Activated T-cell treated with anti-CD3 and anti-CD28 coated beads, Interleukin-2, amount 50 U/mL, for 24 hours (primary cell): ENCODE results near the gene PNMA8C.

Source experiments
- DNase-seq: peaks from one replicate; pipeline ENCODE4 v3.0.0-alpha.2; 2020
- H3K27ac Mint-ChIP-seq: 2 replicates; pipeline ENCODE4 v1.8.0; 2020; ENCODE audit warnings: mild to moderate bottlenecking, mixed read lengths
- H3K27me3 Mint-ChIP-seq: 2 replicates; pipeline ENCODE4 v1.8.0; 2020; ENCODE audit warnings: mixed read lengths
- H3K36me3 Mint-ChIP-seq: 2 replicates; pipeline ENCODE4 v1.8.0; 2020; ENCODE audit warnings: low read depth, mixed read lengths
- H3K4me1 Mint-ChIP-seq: 2 replicates; pipeline ENCODE4 v1.8.0; 2020; ENCODE audit warnings: low read depth, mixed read lengths
- H3K4me3 Mint-ChIP-seq: 2 replicates; pipeline ENCODE4 v1.8.0; 2020; ENCODE audit warnings: mild to moderate bottlenecking, moderate library complexity, mixed read lengths
- H3K9me3 Mint-ChIP-seq: 2 replicates; pipeline ENCODE4 v1.8.0; 2020; ENCODE audit warnings: mixed read lengths

The PNMA8C gene

DNA sequence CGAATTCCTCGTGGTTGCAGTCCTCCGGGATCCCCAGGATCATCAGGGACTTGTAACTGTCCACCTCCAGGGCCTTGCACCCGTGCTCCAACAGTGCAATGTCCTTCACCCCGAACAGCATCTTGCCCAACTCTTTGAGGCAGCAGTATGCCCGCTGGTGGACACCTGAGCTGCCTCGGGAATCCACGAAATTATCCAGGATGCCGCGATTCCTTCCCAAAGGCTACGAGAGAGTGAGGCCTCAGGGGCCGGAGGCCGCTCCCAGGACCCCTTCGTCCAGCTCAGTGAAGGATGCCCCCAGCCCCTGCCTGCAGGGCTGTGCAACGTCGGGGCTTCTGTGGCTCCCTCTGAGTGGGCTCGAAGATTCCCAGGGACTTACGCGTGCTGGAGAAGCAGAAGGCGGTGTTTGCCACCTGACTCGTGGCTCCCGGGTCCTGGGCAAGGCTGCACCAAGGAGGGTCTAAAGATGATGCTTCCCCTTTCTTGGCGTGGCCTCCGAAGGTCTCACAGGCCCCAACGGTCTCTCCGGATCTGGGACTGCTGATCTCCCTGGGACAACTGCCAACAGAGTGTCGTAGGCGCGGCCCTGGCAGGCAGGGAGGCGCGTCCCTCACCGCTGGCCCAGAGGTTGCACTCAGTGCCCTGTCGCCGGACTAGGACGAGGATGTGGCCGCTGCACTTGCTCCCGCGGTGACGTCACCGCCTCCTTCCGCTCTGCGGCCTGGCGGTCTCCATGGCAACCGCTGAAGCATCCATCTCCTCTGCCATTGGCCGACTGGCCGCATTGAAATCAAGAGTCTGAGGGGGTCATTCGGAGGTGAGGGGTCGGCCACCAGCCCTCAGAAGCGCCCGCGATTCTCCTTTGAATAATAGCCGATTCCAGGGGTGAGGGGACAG is at the start of gene PNMA8C:
TSS of gene PNMA8C (minus strand) at position 698 of the 897 bp plus-strand sequence. CDS start at position 121, 577 bp downstream.
- H3K4me3 Mint-ChIP-seq: peak within 1 kb of the TSS; percentile 56
- H3K27me3 Mint-ChIP-seq: peaks cover 85% of the 10 kb centered on the region
- peak; percentile 67 for DNase-seq
- H3K4me1 Mint-ChIP-seq: peaks cover 34% of the 10 kb centered on the region
- no peaks in the 10 kb centered on the region for H3K36me3 Mint-ChIP-seq
- H3K9me3 Mint-ChIP-seq: no peaks in the 10 kb centered on the region
- peak within 1 kb of the TSS; percentile 17 for H3K27ac Mint-ChIP-seq

GRCh38 chr19:46475986-46476385 is 47.2 kb upstream of the PNMA8C start:
- Mint-ChIP-seq H3K4me3 (no peak overlapping the region), H3K27ac (no peak overlapping the region), H3K4me1 (peaks cover 6% of the 10 kb centered on the region), H3K27me3 (peaks cover 64% of the 10 kb centered on the region), H3K9me3 (no peaks in the 10 kb centered on the region), H3K36me3 (no peaks in the 10 kb centered on the region)
- DNase-seq: no peak

DNA sequence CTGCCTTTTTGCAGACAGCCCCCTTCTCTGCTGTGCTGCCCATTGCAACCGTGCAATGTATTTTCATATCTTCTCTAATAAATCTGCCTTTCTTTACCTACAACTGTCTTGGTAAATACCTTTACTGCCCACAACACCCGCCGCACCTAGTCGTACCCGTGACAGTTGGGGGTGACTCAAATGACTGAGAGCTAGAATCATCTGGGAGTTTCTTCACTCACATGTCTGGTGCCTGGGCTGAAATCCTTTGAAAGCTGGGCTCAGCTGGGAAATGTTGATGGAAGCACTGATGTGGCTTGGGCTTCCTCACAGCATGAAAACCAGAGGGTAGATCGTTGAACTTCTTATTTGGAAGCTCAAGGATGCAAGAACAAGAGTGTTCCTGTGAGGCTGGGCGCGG is 45.5 kb upstream of the PNMA8C start:
- H3K27me3 Mint-ChIP-seq: peaks cover 70% of the 10 kb centered on the region

GRCh38 chr19:46472592-46472991 is 43.9 kb upstream of the PNMA8C start:
- no peaks in the 10 kb centered on the region for H3K4me1 Mint-ChIP-seq
- H3K9me3 Mint-ChIP-seq: no peaks in the 10 kb centered on the region
- peaks cover 70% of the 10 kb centered on the region for H3K27me3 Mint-ChIP-seq
- no peak overlapping the region for H3K4me3 Mint-ChIP-seq
- no peak for DNase-seq
- no peaks in the 10 kb centered on the region for H3K36me3 Mint-ChIP-seq
- H3K27ac Mint-ChIP-seq: no peak overlapping the region

More for the DNA sequence above, 45.5 kb upstream of the PNMA8C start:
- H3K27ac Mint-ChIP-seq: no peak overlapping the region
- no peaks in the 10 kb centered on the region for H3K9me3 Mint-ChIP-seq
- DNase-seq: no peak
- H3K4me1 Mint-ChIP-seq: peaks cover 6% of the 10 kb centered on the region
- H3K36me3 Mint-ChIP-seq: no peaks in the 10 kb centered on the region
- no peak overlapping the region for H3K4me3 Mint-ChIP-seq

DNA sequence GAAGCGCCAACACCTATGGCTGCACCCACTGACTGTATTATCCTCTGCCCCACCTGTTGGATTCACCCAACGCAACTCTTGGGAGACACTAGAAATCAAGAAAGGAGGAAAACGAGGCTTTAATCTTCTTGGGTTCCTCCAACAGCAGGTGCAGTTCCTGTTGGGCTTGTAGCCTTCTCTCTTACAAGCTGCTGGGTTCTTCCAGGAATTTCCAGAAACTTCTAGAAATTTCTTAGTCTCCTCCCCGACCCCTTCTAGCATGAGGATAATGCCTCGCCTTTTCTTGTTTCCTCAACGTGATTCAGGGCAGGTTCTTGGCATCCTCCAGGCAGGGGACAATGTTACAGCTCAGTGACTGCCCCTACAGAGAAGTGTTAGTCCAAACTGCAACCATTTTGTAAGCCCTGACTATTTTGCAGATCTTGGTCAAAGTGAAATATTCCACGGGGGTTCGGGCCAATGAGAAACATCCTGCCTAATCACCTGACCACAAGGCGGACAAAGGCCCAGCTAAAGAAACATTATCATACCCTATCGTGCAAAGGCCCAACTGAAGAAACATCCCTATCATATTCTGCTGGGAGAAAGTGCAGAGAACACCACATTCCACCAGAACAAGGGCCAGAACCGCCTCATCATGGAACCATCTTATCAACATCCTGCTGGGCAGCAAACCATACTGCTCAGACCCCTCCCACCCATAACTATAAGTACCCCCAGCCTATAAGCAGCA is 43.2 kb upstream of the PNMA8C start:
- H3K4me3 Mint-ChIP-seq: no peak overlapping the region
- H3K4me1 Mint-ChIP-seq: peaks cover 2% of the 10 kb centered on the region
- no peaks in the 10 kb centered on the region for H3K36me3 Mint-ChIP-seq
- peaks cover 73% of the 10 kb centered on the region for H3K27me3 Mint-ChIP-seq
- DNase-seq: no peak
- H3K27ac Mint-ChIP-seq: no peak overlapping the region
- no peaks in the 10 kb centered on the region for H3K9me3 Mint-ChIP-seq

GRCh38 chr19:46471116-46471733 is 42.5 kb upstream of the PNMA8C start, which contains the start of gene PNMA8A:
Gene PNMA8A, minus strand, starts transcription at chr19:46471563. Its CDS starts 528 bp downstream, at chr19:46471035.
- DNase-seq: no peak
- H3K36me3 Mint-ChIP-seq: no peaks in the 10 kb centered on the region
- H3K4me1 Mint-ChIP-seq: peaks cover 10% of the 10 kb centered on the region
- no peaks in the 10 kb centered on the region for H3K9me3 Mint-ChIP-seq
- no peak within 1 kb of the TSS for H3K27ac Mint-ChIP-seq
- peaks cover 78% of the 10 kb centered on the region for H3K27me3 Mint-ChIP-seq
- no peak within 1 kb of the TSS for H3K4me3 Mint-ChIP-seq

GRCh38 chr19:46470376-46470775 is 41.6 kb upstream of the PNMA8C start:
- Mint-ChIP-seq H3K27me3 (peaks cover 81% of the 10 kb centered on the region), H3K4me3 (no peak overlapping the region), H3K36me3 (no peaks in the 10 kb centered on the region), H3K27ac (no peak overlapping the region), H3K9me3 (no peaks in the 10 kb centered on the region), H3K4me1 (peaks cover 11% of the 10 kb centered on the region)
- DNase-seq: no peak

GRCh38 chr19:46469541-46470185 is 40.9 kb upstream of the PNMA8C start:
- no peak for DNase-seq
- no peak overlapping the region for H3K4me3 Mint-ChIP-seq
- H3K9me3 Mint-ChIP-seq: no peaks in the 10 kb centered on the region
- H3K27me3 Mint-ChIP-seq: peaks cover 84% of the 10 kb centered on the region
- H3K4me1 Mint-ChIP-seq: peaks cover 11% of the 10 kb centered on the region
- no peaks in the 10 kb centered on the region for H3K36me3 Mint-ChIP-seq
- H3K27ac Mint-ChIP-seq: no peak overlapping the region

DNA sequence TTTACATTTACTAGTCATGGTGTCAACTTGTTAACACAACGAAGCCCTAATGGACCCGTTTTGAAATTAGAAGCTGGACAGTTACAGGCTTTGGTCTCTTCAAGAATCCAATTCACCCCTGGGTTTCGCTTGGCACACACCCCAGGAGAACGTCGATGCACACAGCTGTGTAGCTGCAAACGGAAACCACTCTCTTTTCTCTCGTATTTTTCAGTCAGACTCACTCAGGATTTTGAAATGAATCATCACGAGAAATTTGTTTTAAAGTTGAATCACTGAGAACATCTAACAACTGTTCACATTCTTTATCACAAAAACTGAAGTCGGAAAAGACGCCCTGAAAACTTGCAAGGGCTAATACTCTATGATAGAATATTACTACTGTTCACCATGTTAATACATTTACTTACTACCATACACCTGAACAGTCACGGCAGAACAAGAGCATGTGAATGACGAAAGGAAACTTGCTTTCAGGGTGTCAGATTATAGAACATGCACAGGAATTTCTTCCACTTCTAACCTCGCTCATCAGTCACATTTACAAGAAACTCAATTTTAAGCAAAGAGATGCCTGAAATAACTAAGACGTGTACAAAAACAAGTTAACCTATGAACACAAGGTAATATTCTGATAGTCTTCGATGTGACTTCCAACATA is 37.9 kb upstream of the PNMA8C start:
- DNase-seq: no peak

GRCh38 chr19:46463516-46463915 is 34.8 kb upstream of the PNMA8C start:
- Mint-ChIP-seq H3K4me3 (no peak overlapping the region), H3K9me3 (no peaks in the 10 kb centered on the region), H3K36me3 (no peaks in the 10 kb centered on the region), H3K4me1 (peaks cover 11% of the 10 kb centered on the region), H3K27ac (no peak overlapping the region), H3K27me3 (peaks cover 50% of the 10 kb centered on the region)
- DNase-seq: no peak

More for the DNA sequence above, 37.9 kb upstream of the PNMA8C start:
- Mint-ChIP-seq H3K4me1 (peaks cover 11% of the 10 kb centered on the region), H3K27me3 (peaks cover 60% of the 10 kb centered on the region), H3K4me3 (no peak overlapping the region), H3K27ac (peak overlapping the region; percentile 11), H3K36me3 (no peaks in the 10 kb centered on the region), H3K9me3 (no peaks in the 10 kb centered on the region)

GRCh38 chr19:46461537-46461936 is 32.8 kb upstream of the PNMA8C start:
- H3K9me3 Mint-ChIP-seq: no peaks in the 10 kb centered on the region
- DNase-seq: no peak
- no peak overlapping the region for H3K27ac Mint-ChIP-seq
- H3K4me1 Mint-ChIP-seq: peaks cover 4% of the 10 kb centered on the region
- peaks cover 45% of the 10 kb centered on the region for H3K27me3 Mint-ChIP-seq
- no peaks in the 10 kb centered on the region for H3K36me3 Mint-ChIP-seq
- H3K4me3 Mint-ChIP-seq: no peak overlapping the region

DNA sequence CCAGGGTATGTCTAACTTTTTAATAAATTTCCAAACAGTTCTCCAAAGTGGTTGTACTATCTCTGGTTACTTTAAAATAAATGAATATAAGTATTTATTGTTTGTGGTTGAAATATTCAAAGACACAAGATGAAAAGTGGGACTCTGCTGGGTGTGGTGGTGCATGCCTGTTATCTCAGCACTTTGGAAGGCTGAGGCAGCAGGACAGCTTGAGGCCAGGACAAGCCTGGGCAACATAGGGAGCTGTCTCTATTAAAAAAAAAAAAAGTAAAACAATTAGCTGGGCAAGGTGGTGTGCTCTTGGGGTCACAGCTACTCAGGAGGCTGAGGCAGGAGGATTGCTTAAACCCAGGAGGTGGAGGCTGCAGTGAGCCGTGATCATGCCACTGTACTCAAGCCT is 32.2 kb upstream of the PNMA8C start:
- Mint-ChIP-seq H3K4me3 (no peak overlapping the region), H3K9me3 (no peaks in the 10 kb centered on the region), H3K36me3 (no peaks in the 10 kb centered on the region), H3K4me1 (no peaks in the 10 kb centered on the region), H3K27ac (no peak overlapping the region), H3K27me3 (peaks cover 45% of the 10 kb centered on the region)
- DNase-seq: no peak

DNA sequence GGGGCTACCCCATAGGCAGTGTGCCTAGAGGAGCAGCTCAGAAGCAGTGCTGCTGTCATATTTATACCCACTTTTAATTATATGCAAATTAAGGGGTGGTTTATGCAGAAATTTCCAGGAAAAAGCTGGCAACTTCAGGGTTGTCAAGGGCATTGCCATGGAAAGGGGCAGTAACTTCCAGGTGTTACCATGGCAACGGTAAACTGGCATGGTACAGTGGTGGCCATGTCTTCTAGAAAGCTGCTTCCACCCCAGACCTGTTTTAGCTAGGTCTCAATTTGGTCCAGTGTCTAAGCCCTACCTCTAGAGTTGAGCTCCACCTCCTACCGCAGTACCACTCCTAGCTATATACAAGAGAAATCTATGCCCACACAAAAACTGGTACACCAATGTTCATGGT is 31.3 kb upstream of the PNMA8C start:
- H3K36me3 Mint-ChIP-seq: no peaks in the 10 kb centered on the region
- H3K9me3 Mint-ChIP-seq: no peaks in the 10 kb centered on the region
- no peak overlapping the region for H3K4me3 Mint-ChIP-seq
- peaks cover 42% of the 10 kb centered on the region for H3K27me3 Mint-ChIP-seq
- H3K4me1 Mint-ChIP-seq: no peaks in the 10 kb centered on the region
- DNase-seq: no peak
- no peak overlapping the region for H3K27ac Mint-ChIP-seq

DNA sequence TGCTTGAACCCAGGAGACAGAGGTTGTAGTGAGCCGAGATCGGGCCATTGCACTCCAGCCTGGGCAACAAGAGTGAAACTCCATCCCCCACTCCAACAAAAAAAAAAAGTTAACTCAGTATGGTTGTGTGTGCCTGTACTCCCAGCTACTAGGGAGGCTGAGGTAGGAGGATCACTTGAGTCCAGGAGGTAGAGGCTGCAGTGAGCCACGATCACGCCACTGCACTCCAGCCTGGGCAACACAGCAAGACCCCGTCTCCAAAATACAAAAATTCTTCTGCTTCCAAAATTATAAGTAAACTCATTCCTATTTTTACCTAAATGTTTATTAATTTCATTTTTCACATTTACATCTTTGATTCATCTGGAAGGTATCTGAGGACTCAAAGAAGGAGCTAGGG is 28.2 kb upstream of the PNMA8C start:
- Mint-ChIP-seq H3K27me3 (peaks cover 44% of the 10 kb centered on the region), H3K4me1 (no peaks in the 10 kb centered on the region), H3K9me3 (no peaks in the 10 kb centered on the region), H3K36me3 (no peaks in the 10 kb centered on the region), H3K4me3 (no peak overlapping the region), H3K27ac (no peak overlapping the region)
- no peak for DNase-seq
